Measurements from ENCODE around the gene EMSY.

DNA sequence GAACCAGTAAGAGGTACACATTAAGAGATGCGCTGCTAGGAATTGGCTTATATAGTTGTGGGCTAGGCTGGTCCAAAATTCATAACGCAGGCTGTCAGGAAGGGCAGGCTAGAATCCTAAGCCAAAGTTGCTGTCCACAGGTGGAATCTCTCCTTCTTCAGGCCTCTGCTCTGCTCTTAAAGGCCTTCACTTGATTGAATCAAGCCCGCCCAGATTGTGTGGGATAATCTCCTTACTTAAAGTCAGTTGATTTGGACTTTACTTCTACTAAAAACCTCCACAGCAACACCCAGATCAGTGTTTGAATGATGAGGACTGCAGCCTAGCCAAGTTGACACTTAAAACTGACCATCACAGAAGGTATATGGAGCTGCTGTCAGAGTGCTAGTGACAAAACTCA, 156.9 kb downstream of the EMSY start:
- TF ChIP-seq CTCF (IDR thresholded peaks at IDR 0.05; ENCODE audit: insufficient read depth, low read length) (no peak), GABPA (IDR thresholded peaks at IDR 0.05; ENCODE audit: low read depth) (no peak), POLR2AphosphoS5 (IDR thresholded peaks at IDR 0.05; ENCODE audit: low read depth) (no peak), SPI1 (IDR thresholded peaks at IDR 0.05; ENCODE audit: borderline replicate concordance, low read depth) (no peak), REST (IDR thresholded peaks at IDR 0.05; ENCODE audit: insufficient replicate concordance, low read depth) (no peak)

All from HL-60 (cell line).